ENCODE measurements around the gene TBCEL.
"Not testable (repeated sequence)": the region's sequence is repeated elsewhere in the genome, so short reads cannot be mapped to it uniquely, and the experiment has no call there.

Gene TBCEL

GRCh38 chr11:121004206-121004840, 19.6 kb upstream of the TBCEL start:
- in situ Hi-C loops (cut with HindIII; ENCODE audit: low sequenced_read_pairs): no loop called here
- H3K4me3 ChIP-seq (ENCODE audit: low read depth, low read length): no peak overlapping the region
- no peak for TF ChIP-seq CTCF (IDR thresholded peaks at IDR 0.05; ENCODE audit: low read depth, low read length, missing control alignments)
- no peak for DNase-seq (ENCODE audit: low read depth)

- TF ChIP-seq CTCF (IDR thresholded peaks at IDR 0.05; ENCODE audit: low read depth, low read length, missing control alignments): no peak
- H3K4me3 ChIP-seq (ENCODE audit: low read depth, low read length): no peak overlapping the region
- DNase-seq (ENCODE audit: low read depth): no peak
- in situ Hi-C loops (cut with HindIII; ENCODE audit: low sequenced_read_pairs): loop anchor here (5.0 kb wide), 1 partner anchor 35 kb away; no protein-coding TSS in a partner anchor
These were observed 17.0 kb upstream of the TBCEL start for GRCh38 chr11:121006922-121007321.

GRCh38 chr11:121008551-121008950, 15.4 kb upstream of the TBCEL start:
- in situ Hi-C loops (cut with HindIII; ENCODE audit: low sequenced_read_pairs): loop anchor here (5.0 kb wide), 1 partner anchor 34 kb away; no protein-coding TSS in a partner anchor
- TF ChIP-seq CTCF (IDR thresholded peaks at IDR 0.05; ENCODE audit: low read depth, low read length, missing control alignments): no peak
- H3K4me3 ChIP-seq (ENCODE audit: low read depth, low read length): no peak overlapping the region
- no peak for DNase-seq (ENCODE audit: low read depth)

GRCh38 chr11:121012091-121012490, 11.8 kb upstream of the TBCEL start:
- in situ Hi-C loops (cut with HindIII; ENCODE audit: low sequenced_read_pairs): no loop called here
- no peak overlapping the region for H3K4me3 ChIP-seq (ENCODE audit: low read depth, low read length)
- no peak for TF ChIP-seq CTCF (IDR thresholded peaks at IDR 0.05; ENCODE audit: low read depth, low read length, missing control alignments)
- no peak for DNase-seq (ENCODE audit: low read depth)

GRCh38 chr11:121018746-121019145, 5.2 kb upstream of the TBCEL start:
- no peak for TF ChIP-seq CTCF (IDR thresholded peaks at IDR 0.05; ENCODE audit: low read depth, low read length, missing control alignments)
- DNase-seq (ENCODE audit: low read depth): no peak

GRCh38 chr11:121021718-121022117, 2.2 kb upstream of the TBCEL start:
- in situ Hi-C loops (cut with HindIII; ENCODE audit: low sequenced_read_pairs); DNase-seq (ENCODE audit: low read depth): not testable (repeated sequence)

More at GRCh38 chr11:121018746-121019145, 5.2 kb upstream of the TBCEL start:
- in situ Hi-C loops (cut with HindIII; ENCODE audit: low sequenced_read_pairs): no loop called here
- no peak overlapping the region for H3K4me3 ChIP-seq (ENCODE audit: low read depth, low read length)

GRCh38 chr11:121024989-121025388, 1.1 kb downstream of the TBCEL start:
- DNase-seq (ENCODE audit: low read depth): no peak
- TF ChIP-seq CTCF (IDR thresholded peaks at IDR 0.05; ENCODE audit: low read depth, low read length, missing control alignments): no peak
- H3K4me3 ChIP-seq (ENCODE audit: low read depth, low read length): peak overlapping the region; percentile 80
- in situ Hi-C loops (cut with HindIII; ENCODE audit: low sequenced_read_pairs): no loop called here

More at GRCh38 chr11:121021718-121022117, 2.2 kb upstream of the TBCEL start:
- H3K4me3 ChIP-seq (ENCODE audit: low read depth, low read length): not testable (repeated sequence)
